Effector CD4-positive, alpha-beta T cell (primary cell): ENCODE data around the gene LINGO1.

Experiments used
- DNase-seq: peaks from one replicate; pipeline ENCODE4 v3.0.0-alpha.2; 2020

LINGO1 gene

DNA sequence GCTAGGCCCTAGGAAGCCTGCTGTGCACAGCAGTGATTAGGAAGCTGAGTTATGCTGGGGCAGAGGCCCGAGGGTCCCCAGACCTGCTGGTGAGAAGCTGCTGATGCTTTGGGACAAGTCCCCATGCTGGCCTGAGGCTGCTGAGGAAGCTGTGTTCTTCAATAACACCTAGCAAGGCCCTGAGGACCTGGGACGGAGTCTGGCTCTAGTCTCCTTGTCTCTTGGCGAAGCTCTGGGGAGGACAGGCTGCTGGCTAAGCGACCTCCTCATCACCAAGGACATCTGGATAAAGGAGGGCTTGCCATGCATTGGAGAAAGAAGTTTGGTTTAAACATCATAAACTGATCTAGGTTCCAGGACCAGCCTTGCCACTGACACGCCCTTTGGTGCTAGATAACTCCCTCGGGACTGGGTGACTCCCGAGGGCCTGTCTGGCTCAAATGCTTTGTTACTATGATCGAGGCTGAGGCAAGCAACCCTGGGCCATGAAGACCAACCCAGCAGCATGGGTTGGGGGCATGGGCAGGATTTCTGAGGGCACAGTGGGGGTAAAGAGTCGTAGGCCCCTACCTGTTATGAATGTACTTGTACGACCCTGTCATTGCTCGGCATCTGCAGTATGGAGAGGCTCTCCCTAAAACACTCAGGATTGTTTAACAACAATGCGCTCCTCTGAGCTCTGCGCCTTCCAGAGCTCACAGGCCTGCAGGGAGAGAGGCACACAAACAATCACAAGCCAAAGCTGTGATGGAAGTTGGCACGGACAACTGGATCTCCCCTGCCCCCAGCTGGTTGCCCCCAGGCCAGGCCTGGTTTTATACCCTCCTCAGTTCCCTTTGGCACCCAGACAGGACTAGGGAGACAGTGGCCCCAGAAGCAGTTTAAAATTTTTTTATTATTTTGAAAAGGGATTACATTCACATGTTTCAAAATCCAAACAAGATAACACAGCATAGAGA is 64.4 kb downstream of the LINGO1 start:
- DNase-seq = no peak

DNA sequence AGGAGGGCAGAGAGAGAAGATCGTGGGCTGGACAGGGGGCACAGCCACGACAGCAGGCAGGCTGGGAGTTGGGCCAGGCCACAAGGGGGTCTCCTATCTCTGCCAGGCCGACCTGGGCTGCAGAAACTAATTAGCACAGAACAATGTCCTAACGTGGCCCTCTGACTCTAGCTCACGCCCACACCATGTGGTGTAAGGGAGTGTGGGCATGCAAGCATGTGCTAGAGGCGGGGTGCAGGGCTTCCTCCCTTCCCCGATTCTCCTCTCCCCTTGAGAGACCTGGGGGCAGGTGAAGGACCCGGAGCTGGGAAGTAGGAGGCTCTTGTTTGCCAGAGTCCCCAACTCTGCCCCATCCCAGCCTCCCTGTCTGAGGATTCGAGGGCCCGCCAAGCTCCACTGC is 65.5 kb downstream of the LINGO1 start:
- DNase-seq = no peak

DNA sequence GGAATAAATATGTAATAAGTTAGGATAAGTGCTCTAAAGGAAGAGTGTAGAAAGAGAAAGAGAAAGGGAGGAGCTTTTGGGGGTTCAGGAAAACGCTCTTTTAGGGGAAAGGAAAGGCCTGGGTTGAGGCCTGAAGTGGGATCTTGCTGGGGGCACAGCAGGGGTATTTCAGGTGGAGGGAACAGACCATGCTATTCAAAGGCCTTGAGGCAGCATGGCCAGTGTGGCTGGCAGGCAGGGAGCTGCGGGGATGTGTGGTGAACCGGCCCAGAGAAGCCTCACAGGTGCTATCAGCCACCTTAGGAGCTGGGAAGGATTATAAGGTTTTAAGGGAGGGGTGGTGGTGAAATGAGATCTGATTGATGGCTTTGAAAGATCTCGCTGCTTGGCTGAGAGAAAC is 66.6 kb downstream of the LINGO1 start:
- no peak for DNase-seq

DNA sequence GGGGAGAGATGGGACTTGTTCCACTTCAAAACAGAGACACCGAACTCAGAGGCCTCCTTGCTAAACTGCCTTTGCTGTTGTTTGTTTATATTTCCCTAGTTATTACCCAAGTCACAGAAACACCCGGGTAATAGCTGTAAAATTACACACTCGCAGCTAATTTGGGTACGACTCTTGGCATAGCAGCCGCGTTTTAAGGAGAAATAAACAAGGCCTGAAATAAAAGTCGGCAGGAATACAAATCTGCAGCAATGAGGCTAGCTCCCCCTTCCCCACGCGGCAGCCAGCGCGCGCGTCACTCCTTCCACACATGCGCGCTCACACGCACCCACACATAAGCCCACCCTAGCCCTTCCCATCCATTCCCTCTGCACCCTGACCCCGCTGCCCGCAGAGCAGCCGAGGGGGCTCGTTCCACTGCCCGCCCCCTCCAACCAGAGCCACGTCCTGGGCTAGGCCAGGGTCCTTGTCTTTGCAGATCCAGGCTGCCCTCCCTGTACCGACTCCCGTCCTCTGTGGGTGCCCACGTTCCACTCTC is 67.3 kb downstream of the LINGO1 start:
- DNase-seq = no peak

DNA sequence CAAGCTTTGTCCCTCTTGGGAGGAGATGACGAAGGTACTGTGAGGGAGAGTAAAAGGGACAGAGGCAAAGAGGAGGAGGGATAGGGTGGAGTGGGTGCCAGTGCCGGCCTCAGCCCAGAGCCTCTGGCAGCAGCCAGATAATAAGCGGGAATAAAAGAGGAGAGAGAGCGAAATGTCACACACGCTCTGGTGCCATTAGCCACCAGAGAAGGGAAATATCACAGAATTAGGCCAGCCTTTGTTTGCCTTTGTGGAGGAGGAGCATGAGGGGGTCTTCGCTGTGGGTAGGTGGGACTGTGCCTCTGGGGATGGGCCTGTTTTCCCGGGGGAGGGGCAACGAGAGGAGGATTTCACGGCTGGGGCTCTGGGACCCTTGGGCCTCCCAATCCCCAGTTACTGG is 67.8 kb downstream of the LINGO1 start:
- no peak for DNase-seq

DNA sequence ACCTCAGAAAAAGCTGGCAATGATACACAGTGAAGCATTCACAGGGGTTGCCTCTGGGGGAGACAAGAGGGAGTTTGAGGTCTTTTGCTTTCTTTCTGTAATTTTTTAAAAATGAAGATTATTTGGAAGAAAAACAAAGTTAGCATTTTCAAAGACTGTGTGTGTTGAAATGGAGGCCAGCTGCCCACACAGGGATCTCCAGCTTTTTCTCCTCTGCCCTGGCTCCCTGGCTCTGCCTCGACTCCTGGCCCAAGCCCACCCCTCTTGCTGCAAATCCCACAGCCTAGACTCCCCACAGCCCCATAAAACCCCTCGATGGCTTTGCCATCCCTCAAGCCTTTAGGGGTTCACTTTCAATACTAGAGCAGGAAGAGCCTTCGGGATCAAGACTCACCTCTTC is 68.4 kb downstream of the LINGO1 start:
- no peak for DNase-seq

DNA sequence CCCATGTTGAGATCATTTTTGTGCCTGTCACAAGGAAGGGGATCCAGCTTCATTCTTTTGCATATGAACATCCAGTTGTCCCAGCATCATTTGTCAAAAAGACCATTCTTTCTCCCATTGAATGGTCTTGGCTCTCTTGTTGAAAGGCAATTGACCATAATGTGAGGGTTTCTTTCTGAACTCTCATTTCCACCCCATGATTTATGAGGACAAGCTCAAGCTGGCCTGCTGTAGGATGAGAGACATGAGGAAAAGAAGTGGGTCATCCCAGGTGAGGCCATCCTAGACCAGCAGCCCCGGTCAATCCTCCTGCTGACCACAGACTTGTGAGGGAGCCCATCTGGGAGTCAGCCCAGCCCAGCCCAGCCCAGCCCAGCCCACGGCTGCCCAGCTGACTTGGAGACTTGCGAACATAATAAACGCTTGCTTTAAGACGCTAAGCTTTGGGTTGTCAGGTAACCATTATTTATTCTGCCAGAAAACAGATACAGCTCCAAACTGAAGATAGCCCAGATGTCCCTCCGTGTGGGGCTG is 69.0 kb downstream of the LINGO1 start:
- no peak for DNase-seq
